ENCODE measurements around the gene LOC128125822.
A peak's percentile ranks its signal among the peaks of the same experiment; 100 is the strongest.
"Not testable (repeated sequence)": the region's sequence is repeated elsewhere in the genome, so short reads cannot be mapped to it uniquely, and the experiment has no call there.

LOC128125822 gene

GRCh38 chr6:63584566-63584965 lies 12.3 kb downstream of the LOC128125822 start:
- DNase-seq: no peak

GRCh38 chr6:63585652-63586051 lies 13.4 kb downstream of the LOC128125822 start:
- DNase-seq: not testable (repeated sequence)

- DNase-seq: no peak
These were observed 17.7 kb downstream of the LOC128125822 start for GRCh38 chr6:63589952-63590411.

DNA sequence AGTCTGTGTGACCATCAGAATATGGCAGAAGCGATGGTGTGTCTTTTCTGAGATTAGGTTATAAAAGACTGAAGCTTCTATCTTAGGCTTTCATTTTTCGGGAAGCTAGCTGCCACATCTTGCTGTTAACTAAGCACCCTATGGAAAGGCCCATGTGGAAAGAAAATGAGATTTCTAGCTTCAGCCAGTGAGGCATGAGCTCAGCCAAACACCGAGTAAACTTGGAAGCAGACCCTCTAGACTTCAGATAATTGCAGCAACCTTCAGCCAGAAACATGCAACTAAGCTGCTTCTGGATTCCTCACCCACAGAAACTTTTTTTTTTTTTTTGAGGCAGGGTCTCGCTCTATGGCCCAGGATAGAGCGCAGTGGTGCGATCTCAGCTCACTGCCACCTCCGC lies 20.6 kb downstream of the LOC128125822 start:
- no peak for DNase-seq

DNA sequence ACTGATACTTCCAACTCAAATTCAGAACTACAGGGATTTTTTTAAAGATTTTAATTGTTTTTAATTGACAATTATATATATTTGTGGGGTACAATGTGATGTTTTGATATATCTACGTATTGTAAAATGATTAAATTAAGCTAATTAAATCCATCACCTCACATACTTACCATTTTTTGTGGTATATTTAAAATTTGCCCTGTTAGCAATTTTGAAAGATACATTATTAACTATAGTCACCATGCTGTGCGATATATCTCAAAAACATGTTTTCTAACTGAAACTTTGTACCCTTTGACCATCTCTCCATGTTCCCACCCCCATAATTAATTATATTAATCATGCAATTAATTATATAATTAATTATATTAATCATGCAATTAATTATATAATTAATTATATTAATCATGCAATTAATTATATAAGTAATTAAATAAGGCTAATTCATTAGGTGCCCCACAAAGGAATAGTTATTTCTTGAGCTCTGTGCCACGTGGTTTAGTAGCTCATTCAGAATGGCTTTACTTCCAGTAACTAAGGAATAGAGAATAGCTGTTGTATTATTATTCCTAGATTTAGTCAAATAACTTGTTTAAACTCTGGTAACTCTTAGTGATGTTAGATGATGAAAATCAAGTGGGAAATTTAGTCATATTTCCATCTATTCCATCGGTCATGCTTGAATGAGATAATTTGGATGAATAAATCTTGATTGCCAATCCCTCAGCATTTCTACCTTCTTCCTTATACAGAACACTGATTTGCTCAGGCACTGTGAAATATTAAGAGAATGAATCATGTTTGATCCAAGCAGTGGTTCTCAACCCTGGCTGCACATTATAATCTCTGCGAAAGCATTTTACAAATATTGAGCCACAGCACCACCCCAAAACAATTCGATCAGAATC lies 25.1 kb downstream of the LOC128125822 start:
- peak; percentile 29 for DNase-seq

GRCh38 chr6:63598049-63599036 lies 26.1 kb downstream of the LOC128125822 start:
- peak; percentile 68 for DNase-seq

DNA sequence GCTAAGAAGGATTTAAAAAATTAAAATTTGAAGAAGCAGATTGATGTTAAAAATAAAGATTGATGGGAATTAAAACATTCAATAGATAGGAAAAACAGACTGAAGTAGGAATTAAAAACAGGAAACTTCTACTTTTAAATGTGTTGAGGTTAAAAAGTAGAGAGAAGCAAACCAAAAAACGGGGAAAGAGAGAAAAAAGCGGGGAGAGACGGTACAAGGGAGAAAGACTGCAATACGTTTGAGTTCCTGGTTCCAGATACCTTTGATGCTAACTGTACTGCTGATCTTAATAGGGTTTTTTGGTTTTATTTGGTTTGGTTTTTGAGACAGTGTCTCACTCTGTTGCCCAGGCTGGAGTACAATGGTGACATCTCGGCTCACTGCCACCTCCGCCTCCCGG lies 27.0 kb downstream of the LOC128125822 start:
- no peak for DNase-seq

- peak; percentile 58 for DNase-seq
These were observed 27.9 kb downstream of the LOC128125822 start for GRCh38 chr6:63600136-63600535.

DNA sequence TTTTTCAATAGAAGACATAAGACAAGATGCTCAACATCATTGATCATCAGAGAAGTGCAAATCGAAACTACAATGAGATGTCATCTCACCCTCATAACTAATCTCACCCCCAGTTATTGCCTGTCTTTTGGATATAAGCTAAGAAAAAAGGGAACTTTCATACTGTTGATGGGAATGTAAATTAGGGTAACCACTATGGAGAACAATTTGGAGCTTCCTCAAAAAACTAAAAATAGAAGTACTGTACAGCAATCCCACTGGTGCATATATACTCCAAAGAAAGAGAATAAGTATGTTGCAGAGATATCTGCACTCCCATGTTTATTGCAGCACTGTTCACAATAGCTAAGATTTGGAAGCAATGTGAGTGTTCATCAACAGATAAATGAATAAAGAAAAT lies 37.0 kb downstream of the LOC128125822 start:
- no peak for DNase-seq

DNA sequence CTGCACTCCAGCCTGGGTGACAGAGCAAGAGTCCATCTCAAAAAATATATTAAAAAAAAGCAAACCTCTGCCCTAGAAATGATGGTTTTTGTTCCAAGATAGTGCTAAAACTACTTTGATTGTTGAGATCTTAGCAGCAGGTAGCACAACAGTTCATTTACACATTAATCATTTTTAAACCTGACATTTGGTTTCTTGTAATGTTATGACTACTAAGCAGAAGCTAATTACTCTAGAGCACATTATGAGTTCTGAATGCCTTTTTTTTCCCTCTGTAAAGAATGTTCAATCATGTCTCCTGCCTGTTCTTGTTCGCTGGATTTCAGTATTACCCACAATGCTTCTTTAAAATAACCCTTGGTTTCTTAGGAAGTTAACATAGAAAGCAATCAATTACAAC lies 38.7 kb downstream of the LOC128125822 start:
- DNase-seq: no peak

- no peak for DNase-seq
These were observed 39.3 kb downstream of the LOC128125822 start for GRCh38 chr6:63611560-63611959.

GRCh38 chr6:63615590-63615989 lies 43.3 kb downstream of the LOC128125822 start:
- no peak for DNase-seq
